Stimulated activated CD8-positive, alpha-beta memory T cell treated with anti-CD3 and anti-CD28 coated beads, Interleukin-4, amount 100 ng/mL, for 1 hour (primary cell): ENCODE measurements around the gene CDKN1A.
A peak's percentile ranks its signal among the peaks of the same experiment; 100 is the strongest.

ENCODE experiments used
- DNase-seq, 2 donors: peaks; one replicate each; pipeline ENCODE4 v3.0.0-alpha.2; 2020; ENCODE audit warnings: low read depth in 2 of 2, low spot score in 1 of 2

The CDKN1A gene

GRCh38 chr6:36677059-36677749, 1.3 kb upstream of the CDKN1A start:
- DNase-seq, result no peak

DNA sequence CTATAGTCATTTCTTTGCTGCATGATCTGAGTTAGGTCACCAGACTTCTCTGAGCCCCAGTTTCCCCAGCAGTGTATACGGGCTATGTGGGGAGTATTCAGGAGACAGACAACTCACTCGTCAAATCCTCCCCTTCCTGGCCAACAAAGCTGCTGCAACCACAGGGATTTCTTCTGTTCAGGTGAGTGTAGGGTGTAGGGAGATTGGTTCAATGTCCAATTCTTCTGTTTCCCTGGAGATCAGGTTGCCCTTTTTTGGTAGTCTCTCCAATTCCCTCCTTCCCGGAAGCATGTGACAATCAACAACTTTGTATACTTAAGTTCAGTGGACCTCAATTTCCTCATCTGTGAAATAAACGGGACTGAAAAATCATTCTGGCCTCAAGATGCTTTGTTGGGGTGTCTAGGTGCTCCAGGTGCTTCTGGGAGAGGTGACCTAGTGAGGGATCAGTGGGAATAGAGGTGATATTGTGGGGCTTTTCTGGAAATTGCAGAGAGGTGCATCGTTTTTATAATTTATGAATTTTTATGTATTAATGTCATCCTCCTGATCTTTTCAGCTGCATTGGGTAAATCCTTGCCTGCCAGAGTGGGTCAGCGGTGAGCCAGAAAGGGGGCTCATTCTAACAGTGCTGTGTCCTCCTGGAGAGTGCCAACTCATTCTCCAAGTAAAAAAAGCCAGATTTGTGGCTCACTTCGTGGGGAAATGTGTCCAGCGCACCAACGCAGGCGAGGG, 594 bp upstream of the CDKN1A start:
- no peak for DNase-seq

- DNase-seq, result no peak
These were observed 724 bp downstream of the CDKN1A start for GRCh38 chr6:36679043-36679833.

- peak in 1 of 2 donors; percentile 19 for DNase-seq
These were observed 4.0 kb downstream of the CDKN1A start for GRCh38 chr6:36682328-36683144.

- no peak for DNase-seq
These were observed 4.7 kb downstream of the CDKN1A start for GRCh38 chr6:36683145-36683655.

DNA sequence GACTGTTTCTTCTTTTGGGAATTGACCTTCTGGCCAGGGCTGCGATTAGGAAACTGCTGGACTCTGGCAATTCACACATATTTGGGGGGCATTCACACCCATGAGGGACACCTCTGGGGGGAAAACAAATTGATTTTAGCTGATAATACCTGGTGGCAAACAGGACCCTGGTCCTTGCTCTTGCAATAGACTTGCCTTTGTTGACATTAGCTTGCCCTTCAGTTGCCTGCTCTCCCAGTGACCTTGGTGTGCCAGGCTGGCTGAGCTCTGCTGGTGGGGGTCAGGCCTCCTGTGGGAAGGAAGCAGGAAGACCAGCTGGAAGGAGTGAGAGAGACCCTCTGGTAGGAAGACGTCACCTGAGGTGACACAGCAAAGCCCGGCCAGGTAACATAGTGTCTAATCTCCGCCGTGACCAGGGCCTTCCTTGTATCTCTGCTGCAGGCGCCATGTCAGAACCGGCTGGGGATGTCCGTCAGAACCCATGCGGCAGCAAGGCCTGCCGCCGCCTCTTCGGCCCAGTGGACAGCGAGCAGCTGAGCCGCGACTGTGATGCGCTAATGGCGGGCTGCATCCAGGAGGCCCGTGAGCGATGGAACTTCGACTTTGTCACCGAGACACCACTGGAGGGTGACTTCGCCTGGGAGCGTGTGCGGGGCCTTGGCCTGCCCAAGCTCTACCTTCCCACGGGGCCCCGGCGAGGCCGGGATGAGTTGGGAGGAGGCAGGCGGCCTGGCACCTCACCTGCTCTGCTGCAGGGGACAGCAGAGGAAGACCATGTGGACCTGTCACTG, 5.3 kb downstream of the CDKN1A start:
- DNase-seq, result no peak

DNA sequence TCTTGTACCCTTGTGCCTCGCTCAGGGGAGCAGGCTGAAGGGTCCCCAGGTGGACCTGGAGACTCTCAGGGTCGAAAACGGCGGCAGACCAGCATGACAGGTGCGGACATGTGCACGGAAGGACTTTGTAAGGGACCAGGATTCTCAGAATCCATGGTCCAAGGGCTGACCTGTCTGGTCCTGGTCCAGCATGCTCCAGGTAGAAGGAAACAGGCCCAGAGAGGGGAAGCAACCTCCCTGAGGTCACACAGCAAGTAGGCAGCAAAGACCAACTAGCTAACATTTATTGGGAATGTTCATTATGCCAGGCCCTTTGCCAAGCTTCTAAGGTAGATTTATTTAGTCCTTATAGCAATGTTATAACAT, 5.9 kb downstream of the CDKN1A start:
- DNase-seq, result no peak

GRCh38 chr6:36685166-36685924, 6.8 kb downstream of the CDKN1A start:
- DNase-seq, result no peak

- DNase-seq, result no peak
These were observed 7.6 kb downstream of the CDKN1A start for GRCh38 chr6:36685926-36686667.

GRCh38 chr6:36686668-36687513, 8.4 kb downstream of the CDKN1A start:
- no peak for DNase-seq

GRCh38 chr6:36688063-36688738, 9.7 kb downstream of the CDKN1A start:
- no peak for DNase-seq

- DNase-seq, result no peak
These were observed 10.2 kb downstream of the CDKN1A start for GRCh38 chr6:36688739-36689075.

- DNase-seq, result no peak
These were observed 12.5 kb downstream of the CDKN1A start for GRCh38 chr6:36691011-36691410.

DNA sequence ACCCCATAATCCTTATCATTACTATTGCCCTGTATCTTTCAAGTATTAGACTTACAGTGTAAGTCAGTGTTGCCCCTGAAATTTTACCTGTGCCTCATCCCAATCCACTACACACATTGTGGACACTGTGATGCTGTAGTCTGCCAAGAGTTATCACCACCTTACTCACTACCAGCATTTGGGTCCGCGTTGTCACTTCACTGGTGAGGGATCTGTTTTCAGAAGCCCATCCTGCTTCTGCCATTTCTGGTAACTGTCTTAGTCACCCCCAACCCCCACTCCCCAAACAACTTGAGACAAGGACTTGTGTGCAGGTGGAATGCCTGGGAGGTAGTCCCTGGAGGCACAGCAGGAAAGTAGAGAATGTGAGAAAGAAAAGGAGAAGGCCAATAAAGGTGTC, 13.1 kb downstream of the CDKN1A start:
- no peak for DNase-seq

DNA sequence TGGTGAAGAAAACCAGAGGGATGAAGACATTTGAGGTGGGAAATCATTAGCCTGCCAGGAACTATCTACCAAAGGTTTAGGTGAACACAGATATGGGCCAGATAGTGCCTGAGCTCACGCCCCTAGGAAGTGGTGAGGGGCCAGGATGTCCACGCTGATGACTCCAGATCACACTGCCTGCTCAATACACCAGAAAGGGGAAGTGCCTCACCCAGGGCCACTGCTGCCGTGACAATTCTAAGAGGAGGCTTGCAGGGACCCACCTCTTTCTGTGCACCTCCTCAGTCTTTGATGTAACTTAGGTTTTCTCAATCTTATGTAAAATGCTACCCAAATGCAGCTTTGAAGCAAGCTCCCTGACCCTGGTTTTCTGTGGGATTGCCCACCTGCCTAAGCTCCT, 13.7 kb downstream of the CDKN1A start:
- no peak for DNase-seq

- DNase-seq, result no peak
These were observed 14.6 kb downstream of the CDKN1A start for GRCh38 chr6:36692861-36693702.

DNA sequence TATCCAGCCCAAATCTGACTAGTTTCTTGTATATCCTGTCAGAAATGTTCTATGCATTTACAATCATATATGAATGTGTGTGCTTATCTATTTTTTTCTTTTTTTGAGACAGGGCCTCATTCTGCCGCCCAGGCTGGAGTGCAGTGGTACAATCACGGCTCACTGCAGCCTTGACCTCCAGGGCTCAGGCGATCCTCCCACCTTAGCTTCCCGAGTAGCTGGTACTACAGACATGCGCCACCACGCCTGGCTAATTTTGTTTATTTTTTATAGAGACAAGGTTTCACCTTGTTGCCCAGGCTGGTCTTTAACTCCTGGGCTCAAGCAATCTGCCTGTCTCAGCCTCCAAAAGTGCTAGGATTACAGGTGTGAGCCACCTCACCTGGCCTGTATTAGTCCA, 16.1 kb downstream of the CDKN1A start:
- DNase-seq, result no peak
